ENCODE measurements around the gene LRTM2. TPM values are rescaled to one million over a fixed set of nuclear protein-coding genes. Genes with fewer than 3 reads are reported as not detected.

LRTM2 gene
- total RNA-seq, 1 donor from 2014 or later = not detected

DNA sequence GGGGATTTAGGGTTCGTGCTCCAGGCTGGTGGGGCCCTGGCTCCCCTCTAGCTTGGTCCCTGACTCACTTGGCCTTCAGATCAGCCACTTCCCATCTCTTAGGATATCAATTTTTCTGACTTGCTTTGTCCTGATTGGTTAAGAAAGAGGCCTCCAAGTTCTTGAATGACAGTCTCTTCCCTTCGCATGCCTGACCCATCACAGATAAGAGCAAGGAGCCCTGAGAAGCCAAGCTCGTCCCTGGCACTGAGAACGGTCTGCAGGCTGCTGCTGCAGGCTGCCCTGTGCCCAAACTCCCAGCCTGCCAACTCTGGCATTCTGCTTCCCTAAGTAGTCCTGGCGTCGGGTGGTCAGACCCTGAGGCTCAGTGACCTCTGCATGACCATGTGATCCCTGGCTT is 794 bp upstream of the LRTM2 start:
- TF ChIP-seq, protein P1, sequence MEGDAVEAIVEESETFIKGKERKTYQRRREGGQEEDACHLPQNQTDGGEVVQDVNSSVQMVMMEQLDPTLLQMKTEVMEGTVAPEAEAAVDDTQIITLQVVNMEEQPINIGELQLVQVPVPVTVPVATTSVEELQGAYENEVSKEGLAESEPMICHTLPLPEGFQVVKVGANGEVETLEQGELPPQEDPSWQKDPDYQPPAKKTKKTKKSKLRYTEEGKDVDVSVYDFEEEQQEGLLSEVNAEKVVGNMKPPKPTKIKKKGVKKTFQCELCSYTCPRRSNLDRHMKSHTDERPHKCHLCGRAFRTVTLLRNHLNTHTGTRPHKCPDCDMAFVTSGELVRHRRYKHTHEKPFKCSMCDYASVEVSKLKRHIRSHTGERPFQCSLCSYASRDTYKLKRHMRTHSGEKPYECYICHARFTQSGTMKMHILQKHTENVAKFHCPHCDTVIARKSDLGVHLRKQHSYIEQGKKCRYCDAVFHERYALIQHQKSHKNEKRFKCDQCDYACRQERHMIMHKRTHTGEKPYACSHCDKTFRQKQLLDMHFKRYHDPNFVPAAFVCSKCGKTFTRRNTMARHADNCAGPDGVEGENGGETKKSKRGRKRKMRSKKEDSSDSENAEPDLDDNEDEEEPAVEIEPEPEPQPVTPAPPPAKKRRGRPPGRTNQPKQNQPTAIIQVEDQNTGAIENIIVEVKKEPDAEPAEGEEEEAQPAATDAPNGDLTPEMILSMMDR (conservative IDR thresholded peaks at IDR 0.05; ENCODE audit: low read depth, low read length) = no peak
- DNase-seq (ENCODE audit: low read depth) = no peak

DNA sequence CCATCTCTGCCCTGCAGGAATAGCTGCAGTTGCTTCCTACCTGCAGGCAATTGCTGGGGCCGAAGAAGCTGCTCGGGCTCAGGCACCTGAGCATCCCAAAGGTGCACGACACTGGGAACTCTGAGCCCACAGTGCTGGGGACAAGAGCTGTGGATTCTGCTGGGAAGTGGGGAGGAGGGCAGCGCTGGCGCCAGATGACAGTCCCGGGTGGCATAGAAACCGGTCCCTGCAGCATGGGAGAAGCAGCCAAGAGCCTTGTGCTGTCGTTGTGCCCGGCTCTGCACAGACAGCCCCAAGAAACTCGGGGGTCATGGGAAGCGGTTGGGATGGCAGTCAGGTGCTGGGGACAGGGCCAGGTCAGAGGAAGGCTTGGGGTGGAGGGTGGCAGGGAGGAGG is 529 bp downstream of the LRTM2 start:
- no peak for DNase-seq (ENCODE audit: low read depth)
- TF ChIP-seq, protein P1 (conservative IDR thresholded peaks at IDR 0.05; ENCODE audit: low read depth, low read length) = no peak
- H3K4me3 ChIP-seq (ENCODE audit: low read depth, low read length) = no peak overlapping the region

More for the DNA sequence above, 794 bp upstream of the LRTM2 start:
- no peak overlapping the region for H3K4me3 ChIP-seq (ENCODE audit: low read depth, low read length)

DNA sequence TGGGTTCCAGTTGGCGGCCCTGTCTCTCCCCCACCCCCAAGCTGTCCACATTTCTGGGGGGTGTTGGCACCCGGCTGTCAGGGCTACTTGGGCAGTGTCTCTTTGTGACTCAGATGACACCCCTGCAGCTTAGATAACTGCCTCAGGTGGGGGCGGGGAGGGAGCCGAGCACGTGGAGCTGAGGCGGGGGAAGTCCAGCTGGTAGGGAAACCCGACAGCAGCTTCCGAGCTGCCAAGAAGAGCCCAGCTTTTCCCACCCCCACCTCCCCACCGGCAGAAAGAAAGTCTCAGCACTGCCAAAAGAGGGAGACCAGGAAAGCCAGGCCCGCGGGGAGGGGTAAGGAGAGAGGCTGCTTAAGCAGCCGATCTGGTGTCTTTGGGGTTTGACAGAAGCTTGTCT is 1.4 kb downstream of the LRTM2 start:
- H3K4me3 ChIP-seq (ENCODE audit: low read depth, low read length) = no peak overlapping the region
- TF ChIP-seq, protein P1 (conservative IDR thresholded peaks at IDR 0.05; ENCODE audit: low read depth, low read length) = no peak
- no peak for DNase-seq (ENCODE audit: low read depth)

DNA sequence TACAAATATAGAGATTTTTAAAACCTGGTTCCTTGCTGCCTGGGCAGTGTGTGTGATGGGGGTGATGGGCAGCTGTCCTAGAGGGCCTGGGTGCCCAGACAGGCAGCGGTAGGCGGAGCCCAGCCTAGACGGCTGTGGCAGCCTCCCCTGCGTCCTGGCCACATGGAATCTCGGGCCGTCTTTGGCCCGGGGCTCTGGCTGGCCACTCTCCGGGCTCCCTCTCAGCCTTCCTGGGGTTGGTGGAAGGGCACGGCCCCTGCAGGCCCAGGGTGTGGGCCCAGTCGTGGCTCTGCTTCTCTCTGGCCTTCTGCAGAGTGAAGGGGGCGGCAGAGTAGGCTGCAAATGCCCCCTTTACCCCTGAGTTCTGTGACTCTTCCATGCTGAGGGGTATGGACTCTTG is 2.3 kb downstream of the LRTM2 start:
- no peak for DNase-seq (ENCODE audit: low read depth)
- TF ChIP-seq, protein P1 (conservative IDR thresholded peaks at IDR 0.05; ENCODE audit: low read depth, low read length) = no peak
- H3K4me3 ChIP-seq (ENCODE audit: low read depth, low read length) = no peak overlapping the region

DNA sequence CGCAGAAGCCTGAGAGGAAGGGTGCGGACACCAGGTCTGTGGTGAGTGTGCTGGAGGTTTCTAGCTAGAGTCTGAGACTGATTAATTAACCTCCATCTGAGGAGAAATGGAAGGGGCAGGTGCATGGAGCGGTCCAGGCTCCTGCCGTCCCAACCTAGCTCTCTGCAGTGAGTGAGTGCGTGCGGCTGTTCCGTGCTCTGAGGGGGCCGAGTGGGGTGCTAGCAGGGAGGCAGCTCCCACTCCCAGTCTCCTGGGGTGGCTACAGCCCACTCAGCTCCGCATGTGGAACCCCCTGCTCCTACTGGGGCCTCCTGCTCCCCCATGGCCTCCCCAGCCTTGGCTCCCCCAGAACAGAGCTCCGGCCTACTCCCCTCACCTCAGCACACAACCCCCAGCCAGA is 2.9 kb downstream of the LRTM2 start:
- no peak for DNase-seq (ENCODE audit: low read depth)
- no peak overlapping the region for H3K4me3 ChIP-seq (ENCODE audit: low read depth, low read length)
- TF ChIP-seq, protein P1 (conservative IDR thresholded peaks at IDR 0.05; ENCODE audit: low read depth, low read length) = no peak

DNA sequence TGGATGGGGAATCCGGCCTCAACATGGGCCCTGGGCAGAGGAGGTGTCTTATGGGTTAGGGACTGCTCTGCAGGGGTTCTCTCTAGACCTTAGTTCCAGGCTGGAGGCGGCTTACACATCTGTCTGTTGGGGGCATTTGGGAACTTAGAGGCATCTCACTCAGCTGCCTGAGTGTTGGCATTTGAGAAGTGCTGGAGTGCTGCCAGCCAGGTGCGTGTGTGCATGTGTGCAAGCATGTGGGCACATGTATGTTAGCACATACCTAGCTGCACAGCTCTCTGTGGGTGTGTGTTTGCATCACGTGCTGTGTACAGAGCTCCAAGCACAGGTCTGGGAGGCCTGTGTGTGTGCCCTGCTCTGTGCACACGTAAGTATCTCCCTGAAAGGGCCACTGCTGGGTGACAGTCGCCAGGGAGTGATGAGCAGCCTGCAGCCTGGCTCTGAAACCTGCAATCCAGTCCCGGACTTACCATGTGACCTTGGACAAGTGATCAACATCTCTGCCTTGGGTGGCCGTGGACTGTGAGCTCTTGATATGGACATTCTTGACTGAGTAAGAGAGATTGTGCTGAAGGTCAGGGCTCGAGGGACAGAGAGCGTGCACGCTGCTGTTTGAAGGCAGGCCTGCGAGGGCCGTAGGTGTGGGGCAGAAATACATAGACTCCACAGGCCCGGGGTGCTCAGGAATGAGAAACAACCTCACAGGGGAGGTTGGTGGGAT is 5.2 kb downstream of the LRTM2 start:
- DNase-seq (ENCODE audit: low read depth) = no peak
- H3K4me3 ChIP-seq (ENCODE audit: low read depth, low read length) = no peak overlapping the region
- TF ChIP-seq, protein P1 (conservative IDR thresholded peaks at IDR 0.05; ENCODE audit: low read depth, low read length) = no peak

DNA sequence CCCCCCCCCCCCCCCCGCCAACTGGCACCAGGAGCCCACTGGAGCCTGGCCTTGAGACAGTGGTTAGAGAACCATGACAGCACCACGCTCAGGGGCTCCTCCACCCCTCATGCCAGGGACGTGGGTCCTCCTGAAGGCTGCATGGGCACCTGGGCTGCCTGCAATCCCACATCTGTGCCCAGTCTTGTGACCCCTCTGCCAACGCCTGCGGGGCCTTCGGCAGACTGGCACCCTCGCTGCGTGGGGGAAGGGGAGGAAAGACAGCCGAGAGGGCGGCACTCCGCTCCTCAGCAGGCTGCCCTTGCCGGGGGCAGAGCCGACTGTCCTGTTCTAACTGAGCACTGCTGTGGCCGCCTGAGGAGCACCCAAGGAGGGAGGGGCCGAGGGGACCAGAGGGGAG is 6.0 kb downstream of the LRTM2 start:
- H3K4me3 ChIP-seq (ENCODE audit: low read depth, low read length) = no peak overlapping the region
- TF ChIP-seq, protein P1 (conservative IDR thresholded peaks at IDR 0.05; ENCODE audit: low read depth, low read length) = no peak
- no peak for DNase-seq (ENCODE audit: low read depth)

Measured in epithelial cell of proximal tubule (primary cell).